IMR-90 (cell line): Measurements from ENCODE around the gene TMEM81. TPM values are rescaled to one million over a fixed set of nuclear protein-coding genes. Genes with fewer than 3 reads are reported as not detected.

ENCODE experiments used
- ATAC-seq: fragments of 200-7000 bp; cut with Tn5 transposase; 2 replicates; pipeline ENCODE4 v1.9.1; 2020; ENCODE audit warnings: low read depth, mild to moderate bottlenecking, moderate library complexity
- Bru-seq: library from RNA; stranded (reverse); fragments of 400-500 nt; gene quantifications from one replicate; lab custom pipeline; 2021; lab: Mats Ljungman, UMichigan
- BruChase-seq, 2 experiments: library from RNA; stranded (reverse); fragments of 400-500 nt; gene quantifications; one replicate each; lab custom pipeline; 2021; lab: Mats Ljungman, UMichigan
- BruUV-seq: library from RNA; stranded (reverse); fragments of 400-500 nt; replicated peaks from 2 replicates; lab custom pipeline; 2021; lab: Mats Ljungman, UMichigan
- CTCF ChIA-PET: fragments of 300-600 bp; formaldehyde crosslinking; extraction: SDS; loops from one replicate; lab custom pipeline; 2021; ENCODE audit warnings: antibody characterized with exemption; lab: Yijun Ruan, JAX
- POLR2A ChIA-PET: fragments of 300-600 bp; sonication (Branson Sonifier 250); formaldehyde crosslinking; loops from one replicate; lab custom pipeline; 2022; ENCODE audit warnings: antibody characterized with exemption; ENCODE audit not compliant: unreplicated experiment; lab: Charles Lee
- DNase-seq: peaks from one replicate; pipeline ENCODE4 v3.0.0; 2013
- H2AFZ ChIP-seq: replicated peaks from 2 replicates; pipeline ENCODE3; 2013; ENCODE audit warnings: low read length, mild to moderate bottlenecking; ENCODE audit not compliant: poor library complexity
- H2AK5ac ChIP-seq: 2 replicates; pipeline ENCODE4 v1.6.1; 2013; ENCODE audit warnings: low read depth, low read length, inconsistent platforms
- H2AK9ac ChIP-seq: replicated peaks from 2 replicates; pipeline ENCODE3; 2013; ENCODE audit warnings: mild to moderate bottlenecking, low read depth, low read length, moderate library complexity; ENCODE audit not compliant: poor library complexity
- H2BK120ac ChIP-seq: 2 replicates; pipeline ENCODE4 v1.6.1; 2013; ENCODE audit warnings: low read depth, low read length, inconsistent platforms
- H2BK15ac ChIP-seq: 3 replicates; pipeline ENCODE4 v1.6.1; 2013; ENCODE audit warnings: low read depth, low read length, inconsistent platforms
- H2BK20ac ChIP-seq: 2 replicates; pipeline ENCODE4 v1.6.1; 2013; ENCODE audit warnings: low read depth, mild to moderate bottlenecking, inconsistent platforms, low read length, moderate library complexity
- H2BK5ac ChIP-seq: 2 replicates; pipeline ENCODE4 v1.6.1; 2013; ENCODE audit warnings: mild to moderate bottlenecking, low read depth, low read length, inconsistent platforms; ENCODE audit not compliant: poor library complexity, severe bottlenecking
- H3K14ac ChIP-seq: replicated peaks from 2 replicates; pipeline ENCODE4 v1.6.1; 2013; ENCODE audit warnings: low read depth, low read length, inconsistent platforms
- H3K18ac ChIP-seq: 2 replicates; pipeline ENCODE4 v1.6.1; 2013; ENCODE audit warnings: low read depth, low read length, control low read depth
- H3K23ac ChIP-seq: 2 replicates; pipeline ENCODE4 v1.6.1; 2013; ENCODE audit warnings: low read depth, low read length, inconsistent platforms
- H3K27ac ChIP-seq: 2 replicates; pipeline ENCODE4 v1.5.1; 2013; ENCODE audit warnings: mild to moderate bottlenecking, control low read depth, low read length; ENCODE audit not compliant: insufficient read depth
- H3K27me3 ChIP-seq: 2 replicates; pipeline ENCODE4 v1.6.1; 2013; ENCODE audit warnings: low read length; ENCODE audit not compliant: control insufficient read depth, insufficient read depth
- H3K36me3 ChIP-seq: 2 replicates; pipeline ENCODE4 v1.6.1; 2013; ENCODE audit warnings: low read length, mixed read lengths; ENCODE audit not compliant: control insufficient read depth, insufficient read depth
- H3K4ac ChIP-seq: 2 replicates; pipeline ENCODE4 v1.6.1; 2013; ENCODE audit warnings: low read depth, low read length, inconsistent platforms
- H3K4me1 ChIP-seq: 2 replicates; pipeline ENCODE4 v1.6.1; 2013; ENCODE audit warnings: low read length, mixed read lengths; ENCODE audit not compliant: control insufficient read depth, insufficient read depth
- H3K4me2 ChIP-seq: 2 replicates; pipeline ENCODE4 v1.6.1; 2013; ENCODE audit warnings: low read depth, mild to moderate bottlenecking, control low read depth, low read length, moderate library complexity
- H3K4me3 ChIP-seq: 2 replicates; pipeline ENCODE4 v1.5.1; 2013; ENCODE audit warnings: low read depth, mild to moderate bottlenecking, control low read depth, low read length, moderate library complexity; ENCODE audit not compliant: insufficient read depth
- H3K56ac ChIP-seq: 2 replicates; pipeline ENCODE4 v1.6.1; 2013; ENCODE audit warnings: low read length, inconsistent platforms; ENCODE audit not compliant: insufficient read depth; ENCODE audit errors: extremely low read depth
- H3K79me1 ChIP-seq, 2 experiments: 2 replicates each; pipeline ENCODE4 v1.6.1; 2013; ENCODE audit warnings: low read length in 2 of 2, inconsistent platforms in 1 of 2, low read depth in 1 of 2
- H3K9ac ChIP-seq: 2 replicates; pipeline ENCODE4 v1.6.1; 2013; ENCODE audit warnings: low read depth, low read length, control low read depth
- H3K9me1 ChIP-seq: 2 replicates; pipeline ENCODE4 v1.6.1; 2013; ENCODE audit warnings: low read length, inconsistent platforms; ENCODE audit not compliant: insufficient read depth
- H3K9me3 ChIP-seq: 2 replicates; pipeline ENCODE4 v1.6.1; 2013; ENCODE audit warnings: low read length; ENCODE audit not compliant: control insufficient read depth, insufficient read depth
- H4K20me1 ChIP-seq: 2 replicates; pipeline ENCODE4 v1.6.1; 2013; ENCODE audit warnings: low read length, inconsistent platforms; ENCODE audit not compliant: insufficient read depth
- H4K5ac ChIP-seq: 2 replicates; pipeline ENCODE4 v1.6.1; 2013; ENCODE audit warnings: mild to moderate bottlenecking, low read depth, low read length, control low read depth
- H4K8ac ChIP-seq, 2 experiments: 2 replicates each; pipeline ENCODE4 v1.6.1; 2013; ENCODE audit warnings: low read depth in 2 of 2, low read length in 2 of 2, control low read depth in 1 of 2, inconsistent platforms in 1 of 2
- H4K91ac ChIP-seq: 2 replicates; pipeline ENCODE4 v1.6.1; 2013; ENCODE audit warnings: low read depth, low read length, inconsistent platforms; ENCODE audit not compliant: insufficient read depth
- BHLHE40 ChIP-seq: fragments of 150-350 bp; IDR thresholded peaks from 2 replicates; pipeline ENCODE4 v1.6.1; 2016; ENCODE audit warnings: mild to moderate bottlenecking, low read depth, low read length
- CEBPB ChIP-seq: IDR thresholded peaks from 2 replicates; pipeline ENCODE4 v1.6.1; 2012; ENCODE audit warnings: low read depth, low read length, improper control_type of control experiment
- CHD1 ChIP-seq: IDR thresholded peaks from 2 replicates; pipeline ENCODE4 v1.6.1; 2012; ENCODE audit warnings: low read depth, low read length, improper control_type of control experiment
- ELK1 ChIP-seq: fragments of 150-350 bp; IDR thresholded peaks from 2 replicates; pipeline ENCODE4 v1.6.1; 2016; ENCODE audit warnings: low read depth, mild to moderate bottlenecking, low read length, moderate library complexity, borderline replicate concordance
- FOS ChIP-seq: fragments of 150-350 bp; IDR thresholded peaks from 2 replicates; pipeline ENCODE4 v1.6.1; 2016; ENCODE audit warnings: low read depth, low read length
- MAFK ChIP-seq: IDR thresholded peaks from 2 replicates; pipeline ENCODE4 v1.6.1; 2012; ENCODE audit warnings: low read depth, low read length, improper control_type of control experiment
- MXI1 ChIP-seq: IDR thresholded peaks from 2 replicates; pipeline ENCODE4 v1.6.1; 2012; ENCODE audit warnings: low read depth, mild to moderate bottlenecking, low read length, moderate library complexity, borderline replicate concordance
- NFE2L2 ChIP-seq: fragments of 150-350 bp; IDR thresholded peaks from 2 replicates; pipeline ENCODE4 v1.6.1; 2016; ENCODE audit warnings: low read depth, mild to moderate bottlenecking, low read length
- POLR2A ChIP-seq: IDR thresholded peaks from 2 replicates; pipeline ENCODE4 v1.6.1; 2012; ENCODE audit warnings: mild to moderate bottlenecking, low read depth, low read length
- RAD21 ChIP-seq: IDR thresholded peaks from 2 replicates; pipeline ENCODE4 v1.6.1; 2012; ENCODE audit warnings: low read length, improper control_type of control experiment
- SMC3 ChIP-seq: fragments of 150-350 bp; IDR thresholded peaks from 2 replicates; pipeline ENCODE4 v1.6.1; 2016; ENCODE audit warnings: low read depth, mild to moderate bottlenecking, antibody characterized with exemption, low read length, moderate library complexity
- WGBS, 2 experiments: methylation state at CpG; one replicate each; pipeline versions ENCODE4 v1.1.5 to v1.1.7; 2013; ENCODE audit warnings: missing lambda C conversion rate in 2 of 2; ENCODE audit not compliant: insufficient read length in 1 of 2; ENCODE audit errors: extremely low coverage in 2 of 2; 5-methylcytosine and 5-hydroxymethylcytosine counted together
- dilution Hi-C: fragments of 300-500 bp; cut with HindIII; formaldehyde crosslinking; loops from one replicate; pipeline ENCODE4 v1.14.3; 2018; ENCODE audit warnings: low sequenced_read_pairs; ENCODE audit not compliant: unreplicated experiment
- in situ Hi-C: fragments of 300-500 bp; cut with MboI; formaldehyde crosslinking; loops from 3 replicates; pipeline ENCODE4 v1.14.3; 2019; ENCODE audit warnings: low sequenced_read_pairs, inconsistent platforms, mixed read lengths
- intact Hi-C: fragments of 100-400 bp; cut with micrococcal nuclease; formaldehyde crosslinking; loops from 2 replicates; pipeline ENCODE4 v1.10.0; 2022
- long read RNA-seq: library from polyadenylated mRNA; unstranded; transcript quantifications from one replicate; pipeline ENCODE4 v2.0.0, GENCODE V29; 2021; ENCODE audit not compliant: unreplicated experiment
- polyA plus RNA-seq, 3 experiments: library from polyadenylated mRNA; depleted of rRNA; stranded (reverse); fragments of >200 nt; gene quantifications; 2 replicates each; pipeline ENCODE4 v1.2.3, GENCODE V29; 2012; ENCODE audit warnings: low replicate concordance in 1 of 3
- total RNA-seq: library from RNA; depleted of rRNA; stranded (reverse); fragments of >200 nt; gene quantifications from 2 replicates; pipeline ENCODE4 v1.2.3, GENCODE V29; 2012; rRNA removed
- TF ChIP-seq, protein P1 (sequence below): conservative IDR thresholded peaks from 2 replicates; pipeline ENCODE4 v1.5.1; 2012; ENCODE audit warnings: mild to moderate bottlenecking, low read depth, low read length, improper control_type of control experiment

The TMEM81 gene, protein sequence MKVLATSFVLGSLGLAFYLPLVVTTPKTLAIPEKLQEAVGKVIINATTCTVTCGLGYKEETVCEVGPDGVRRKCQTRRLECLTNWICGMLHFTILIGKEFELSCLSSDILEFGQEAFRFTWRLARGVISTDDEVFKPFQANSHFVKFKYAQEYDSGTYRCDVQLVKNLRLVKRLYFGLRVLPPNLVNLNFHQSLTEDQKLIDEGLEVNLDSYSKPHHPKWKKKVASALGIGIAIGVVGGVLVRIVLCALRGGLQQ
- total RNA-seq, result 1.7 and 1.8 TPM in 2 replicates
- polyA plus RNA-seq (2012; rRNA removed), result 1.5 and 1.7 TPM in 2 replicates
- polyA plus RNA-seq (2012; cell fraction: cytosol; rRNA removed), result 0.52 and 0.93 TPM in 2 replicates
- 0.54 and 2.8 TPM in 2 replicates for polyA plus RNA-seq (2012; cell fraction: nucleus; rRNA removed; ENCODE audit: low replicate concordance)
- percentile 71 among the genes with signal in this experiment for Bru-seq, nascent RNA
- percentile 79 among the genes with signal in this experiment for BruChase-seq, experiment 1, labeled RNA remaining after a 6-hour chase
- percentile 82 among the genes with signal in this experiment for BruChase-seq, experiment 2, labeled RNA remaining after a 2-hour chase
- long read RNA-seq, result 0 reads

DNA sequence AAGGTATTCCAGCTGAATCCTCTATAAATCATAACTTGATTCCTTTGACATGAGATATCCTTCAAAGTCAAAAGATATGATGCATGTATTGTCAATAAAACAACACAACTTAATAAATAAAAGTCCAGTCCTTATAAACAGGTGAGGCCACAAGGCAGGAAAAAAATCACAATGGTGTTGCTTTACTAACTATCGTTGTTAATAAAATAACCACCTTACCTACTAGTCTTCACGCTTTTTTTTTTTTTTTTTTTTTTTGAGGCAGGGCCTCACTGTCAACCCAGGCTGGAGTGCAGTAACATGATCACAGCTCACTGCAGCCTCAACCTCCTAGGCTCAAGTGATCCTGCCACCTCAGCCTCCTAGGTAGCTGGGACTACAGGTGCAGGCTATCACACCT, at the start of gene TMEM81:
TMEM81 (minus strand) TSS at position 101 of the 400 bp plus-strand sequence. CDS start 140 bp downstream, outside the sequence.
- Histone ChIP-seq H3K23ac (no peak within 1 kb of the TSS), H4K5ac (no peak within 1 kb of the TSS), H3K4me1 (no peaks in the 10 kb centered on the region; the same call in 1 of the 2 replicates), H3K9ac (no peak within 1 kb of the TSS), H3K18ac (no peak within 1 kb of the TSS), H4K20me1 (no peaks in the 10 kb centered on the region), H2AFZ (no peak within 1 kb of the TSS), H3K27ac (no peak within 1 kb of the TSS), H3K4me2 (no peak within 1 kb of the TSS), H2BK15ac (no peak within 1 kb of the TSS), H2BK120ac (no peak within 1 kb of the TSS), H3K56ac (no peak within 1 kb of the TSS), H3K9me3 (no peaks in the 10 kb centered on the region), H3K27me3 (no peaks in the 10 kb centered on the region), H4K8ac (no peak within 1 kb of the TSS), H4K91ac (no peak within 1 kb of the TSS), H2AK5ac (no peak within 1 kb of the TSS), H3K9me1 (no peaks in the 10 kb centered on the region), H2BK5ac (no peak within 1 kb of the TSS), H3K14ac (no peak within 1 kb of the TSS), H2AK9ac (no peak within 1 kb of the TSS), H2BK20ac (no peak within 1 kb of the TSS), H3K4ac (no peak within 1 kb of the TSS), H3K36me3 (peaks cover 12% of the 10 kb centered on the region), H3K4me3 (no peak within 1 kb of the TSS), H3K79me1 (peaks cover 0 to 3% of the 10 kb centered on the region in 2 experiments; a peak in 1 of 4 replicates)
- DNase-seq, result no peak
- WGBS, 2 experiments, result 100% methylated on average over 1 of the region's 2 CpGs; no CpG with 5 or more reads in 1 of the 2 experiments
- BruUV-seq, result no TSS peak
- intact Hi-C loops (no loop called here), dilution Hi-C loops (no loop called here), in situ Hi-C loops (no loop called here)
- CTCF ChIA-PET, result no interaction called here
- TF ChIP-seq, protein P1, sequence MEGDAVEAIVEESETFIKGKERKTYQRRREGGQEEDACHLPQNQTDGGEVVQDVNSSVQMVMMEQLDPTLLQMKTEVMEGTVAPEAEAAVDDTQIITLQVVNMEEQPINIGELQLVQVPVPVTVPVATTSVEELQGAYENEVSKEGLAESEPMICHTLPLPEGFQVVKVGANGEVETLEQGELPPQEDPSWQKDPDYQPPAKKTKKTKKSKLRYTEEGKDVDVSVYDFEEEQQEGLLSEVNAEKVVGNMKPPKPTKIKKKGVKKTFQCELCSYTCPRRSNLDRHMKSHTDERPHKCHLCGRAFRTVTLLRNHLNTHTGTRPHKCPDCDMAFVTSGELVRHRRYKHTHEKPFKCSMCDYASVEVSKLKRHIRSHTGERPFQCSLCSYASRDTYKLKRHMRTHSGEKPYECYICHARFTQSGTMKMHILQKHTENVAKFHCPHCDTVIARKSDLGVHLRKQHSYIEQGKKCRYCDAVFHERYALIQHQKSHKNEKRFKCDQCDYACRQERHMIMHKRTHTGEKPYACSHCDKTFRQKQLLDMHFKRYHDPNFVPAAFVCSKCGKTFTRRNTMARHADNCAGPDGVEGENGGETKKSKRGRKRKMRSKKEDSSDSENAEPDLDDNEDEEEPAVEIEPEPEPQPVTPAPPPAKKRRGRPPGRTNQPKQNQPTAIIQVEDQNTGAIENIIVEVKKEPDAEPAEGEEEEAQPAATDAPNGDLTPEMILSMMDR, result no peak
- no peak for TF ChIP-seq POLR2A
- no peak for TF ChIP-seq CHD1
- no peak for TF ChIP-seq MXI1
- TF ChIP-seq NFE2L2, result no peak
- no peak for TF ChIP-seq CEBPB
- TF ChIP-seq BHLHE40, result no peak
- TF ChIP-seq RAD21, result no peak
- no peak for TF ChIP-seq SMC3
- no peak for TF ChIP-seq FOS
- no peak for TF ChIP-seq ELK1
- no peak for TF ChIP-seq MAFK
- POLR2A ChIA-PET, result no interaction called here
- ATAC-seq, result no peak
